Measurements from ENCODE around the gene EPHB1. TPM values are rescaled to one million over a fixed set of nuclear protein-coding genes. Genes with fewer than 3 reads are reported as not detected.

EPHB1 gene
- polyA plus RNA-seq, 1 of the 3 experiments (the other 2 are of a cell fraction), result 1.2 TPM

- no peaks in the 10 kb centered on the region for H4K20me1 ChIP-seq (ENCODE audit: insufficient read depth)
- no peaks in the 10 kb centered on the region; a peak in 1 of 4 replicates for H3K4me1 ChIP-seq (ENCODE audit: control insufficient read depth in 1 of 2, insufficient read depth in 2 of 2, low read depth in 1 of 2, low read length in 1 of 2)
- no peaks in the 10 kb centered on the region for H3K9me3 ChIP-seq
- POLR2A ChIA-PET, result no interaction called here
- CTCF ChIA-PET, result no interaction called here
- H3K4me2 ChIP-seq, result no peak overlapping the region
- WGBS (ENCODE audit: low lambda C conversion rate), result 58% methylated on average over 5 of the region's 6 CpGs
- no peaks in the 10 kb centered on the region for H3K36me3 ChIP-seq (replicated peaks in 1 of 2; ENCODE audit: control insufficient read depth in 1 of 2, insufficient read depth in 2 of 2, low read length in 1 of 2)
- no peaks in the 10 kb centered on the region for H3F3A ChIP-seq (replicated peaks; ENCODE audit: insufficient read depth)
- no peaks in the 10 kb centered on the region for H3K9me2 ChIP-seq
- TF ChIP-seq CTCF (IDR thresholded peaks at IDR 0.05) (no peak), NRF1 (IDR thresholded peaks at IDR 0.05; ENCODE audit: low read depth, low read length) (no peak), SIN3A (IDR thresholded peaks at IDR 0.05; ENCODE audit: borderline replicate concordance, low read depth, low read length) (no peak), FOXM1 (IDR thresholded peaks at IDR 0.05; ENCODE audit: low read depth) (no peak), RCOR1 (IDR thresholded peaks at IDR 0.05; ENCODE audit: low read length) (no peak), EZH2phosphoT487 (IDR thresholded peaks at IDR 0.05; ENCODE audit: borderline replicate concordance, low read depth) (no peak), SMC3 (IDR thresholded peaks at IDR 0.05; ENCODE audit: low read depth, low read length) (no peak), CHD2 (IDR thresholded peaks at IDR 0.05; ENCODE audit: low read length, partially characterized antibody) (no peak), IRF3 (IDR thresholded peaks at IDR 0.05; ENCODE audit: low read depth, low read length) (no peak), RXRA (IDR thresholded peaks at IDR 0.05; ENCODE audit: borderline replicate concordance, low read depth) (no peak), GABPA (IDR thresholded peaks at IDR 0.05; ENCODE audit: low read depth) (no peak), JUND (IDR thresholded peaks at IDR 0.05) (no peak), FOXJ3 (CRISPR knock-in tag; IDR thresholded peaks at IDR 0.05) (no peak), MEF2A (IDR thresholded peaks at IDR 0.05; ENCODE audit: borderline replicate concordance, low read depth) (no peak), PBX3 (IDR thresholded peaks at IDR 0.05) (no peak), ELF1 (IDR thresholded peaks at IDR 0.05) (no peak), YY1 (IDR thresholded peaks at IDR 0.05; ENCODE audit: low read depth) (no peak), TEAD4 (IDR thresholded peaks at IDR 0.05; ENCODE audit: borderline replicate concordance, insufficient read depth) (no peak), REST (IDR thresholded peaks at IDR 0.05; ENCODE audit: low read depth, low read length) (no peak), GATA2 (CRISPR knock-in tag; IDR thresholded peaks at IDR 0.05) (no peak)
- no peak overlapping the region for H3K9ac ChIP-seq
- no peak overlapping the region for H3K27ac ChIP-seq (ENCODE audit: low read depth in 2 of 2, low read length in 1 of 2)
- no peak overlapping the region for H3K4me3 ChIP-seq (ENCODE audit: low read depth in 2 of 2, low read length in 1 of 2)
- H3K79me2 ChIP-seq (ENCODE audit: insufficient read depth), result no peaks in the 10 kb centered on the region
- no peak overlapping the region for H2AFZ ChIP-seq (ENCODE audit: low read depth)
- no peaks in the 10 kb centered on the region for H3K27me3 ChIP-seq (ENCODE audit: insufficient read depth)
- DNase-seq, result no peak
Observed at GRCh38 chr3:135034891-135035440, 239.9 kb downstream of the EPHB1 start.
